K562 (cell line): Measurements from ENCODE around the gene MICOS13. TPM values are rescaled to one million over a fixed set of nuclear protein-coding genes. Genes with fewer than 3 reads are reported as not detected.

Source experiments
- ATAC-seq: fragments of 200-7000 bp; cut with Tn5 transposase; 3 replicates; pipeline ENCODE4 v1.9.1; 2020; ENCODE audit warnings: moderate library complexity
- BruUV-seq: library from RNA; stranded (reverse); fragments of 400-500 nt; replicated peaks from 2 replicates; lab custom pipeline; 2021; lab: Mats Ljungman, UMichigan
- CTCF ChIA-PET: fragments of 300-600 bp; formaldehyde crosslinking; extraction: SDS; loops from one replicate; lab custom pipeline; 2021; ENCODE audit warnings: low intra/inter-chr PET ratio; lab: Yijun Ruan, JAX
- POLR2A ChIA-PET: fragments of 300-600, 350-650 bp; sonication (Branson Sonifier 250); formaldehyde crosslinking; extraction: SDS; loops from one replicate; lab custom pipeline; 2021; ENCODE audit warnings: antibody characterized with exemption, inconsistent platforms; lab: Yijun Ruan, JAX
- DNase-seq, 4 experiments: peaks; one replicate each; pipeline versions ENCODE4 v3.0.0 to v3.0.0-alpha.2; 2011 to 2018; ENCODE audit warnings: low spot score in 3 of 4, mixed read lengths in 3 of 4; ENCODE audit errors: extremely low read depth in 1 of 4
- FAIRE-seq: peaks from 2 replicates; lab custom pipeline; 2011; peaks lifted over from hg19 to GRCh38; lab: Jason Lieb, UNC
- H2AFZ ChIP-seq: 2 replicates; pipeline ENCODE4 v1.6.0; 2011; ENCODE audit warnings: low read depth, low read length, control low read depth, inconsistent platforms
- H3K27ac ChIP-seq: fragments of 200-600 bp; 3 replicates; pipeline ENCODE4 v1.8.0; 2011; ENCODE audit warnings: low read depth, mild to moderate bottlenecking, control low read depth, inconsistent platforms, low read length, moderate library complexity, mixed read lengths; ENCODE audit errors: extremely low read depth
- H3K27me3 ChIP-seq, 2 experiments: fragments of 300-600 bp in 1 of 2; 2 replicates in 1 of 2; 3 replicates in 1 of 2; pipeline versions ENCODE4 v1.6.0 to v1.8.0; 2011; ENCODE audit warnings: inconsistent platforms in 2 of 2, low read length in 2 of 2, mild to moderate bottlenecking in 1 of 2, mixed read lengths in 1 of 2, moderate library complexity in 1 of 2; ENCODE audit not compliant: control insufficient read depth in 2 of 2, insufficient read depth in 2 of 2
- H3K36me3 ChIP-seq: fragments of 300-600 bp; 3 replicates; pipeline ENCODE4 v1.8.0; 2011; ENCODE audit warnings: mild to moderate bottlenecking, low read length, inconsistent platforms; ENCODE audit not compliant: control insufficient read depth, insufficient read depth
- H3K4me1 ChIP-seq, 2 experiments: fragments of 200-600 bp in 1 of 2; replicated peaks in 1 of 2; 2 replicates in 1 of 2; 3 replicates in 1 of 2; pipeline versions ENCODE4 v1.5.1 to v1.8.0; 2011; ENCODE audit warnings: inconsistent platforms in 2 of 2, low read length in 2 of 2, mild to moderate bottlenecking in 1 of 2, mixed read lengths in 1 of 2, moderate library complexity in 1 of 2; ENCODE audit not compliant: control insufficient read depth in 2 of 2, insufficient read depth in 2 of 2
- H3K4me2 ChIP-seq: 2 replicates; pipeline ENCODE4 v1.6.1; 2011; ENCODE audit warnings: low read length, control low read depth, inconsistent platforms, mixed read lengths; ENCODE audit not compliant: insufficient read depth
- H3K4me3 ChIP-seq: fragments of 200-600 bp; sonication (generic), shearing (Covaris generic); 2 replicates; pipeline ENCODE4 v1.5.1; 2016; ENCODE audit warnings: control low read depth, inconsistent platforms
- H3K79me2 ChIP-seq: fragments of 200-600 bp; 3 replicates; pipeline ENCODE4 v1.8.0; 2011; ENCODE audit warnings: low read length, inconsistent platforms; ENCODE audit not compliant: control insufficient read depth, insufficient read depth
- H3K9ac ChIP-seq, 2 experiments: 2 replicates each; pipeline versions ENCODE4 v1.6.0 to v1.6.1; 2011; ENCODE audit warnings: low read depth in 2 of 2, low read length in 2 of 2, control low read depth in 1 of 2, inconsistent platforms in 1 of 2, mild to moderate bottlenecking in 1 of 2, mixed read lengths in 1 of 2; ENCODE audit not compliant: insufficient read depth in 1 of 2
- H3K9me1 ChIP-seq: one replicate; pipeline ENCODE4 v1.6.0; 2011; ENCODE audit warnings: inconsistent platforms, mild to moderate bottlenecking, low read length, moderate library complexity; ENCODE audit not compliant: control insufficient read depth, insufficient read depth
- H3K9me3 ChIP-seq: replicated peaks from 2 replicates; pipeline ENCODE4 v1.5.1; 2011; ENCODE audit warnings: low read depth, low read length, inconsistent platforms; ENCODE audit not compliant: control insufficient read depth, insufficient read depth
- H4K20me1 ChIP-seq: replicated peaks from 2 replicates; pipeline ENCODE4 v1.6.1; 2011; ENCODE audit warnings: low read length, inconsistent platforms, mixed read lengths; ENCODE audit not compliant: control insufficient read depth, insufficient read depth
- ARHGAP35 ChIP-seq: fragments of 450-650 bp; IDR thresholded peaks from 2 replicates; pipeline ENCODE4 v1.6.1; 2018; ENCODE audit not compliant: partially characterized antibody
- ATF7 ChIP-seq: fragments of 450-650 bp; IDR thresholded peaks from 2 replicates; pipeline ENCODE4 v1.7.1; 2014; ENCODE audit warnings: mild to moderate bottlenecking, moderate library complexity
- CBX8 ChIP-seq: fragments of 200-600 bp; sonication (generic); IDR thresholded peaks from 2 replicates; pipeline ENCODE4 v1.6.1; 2012; ENCODE audit warnings: borderline replicate concordance, mixed run types, low read depth, mild to moderate bottlenecking, moderate library complexity, mixed read lengths, low read length, control low read depth, inconsistent platforms; ENCODE audit not compliant: poor library complexity, severe bottlenecking; ENCODE audit errors: extremely low read depth
- CGGBP1 ChIP-seq: fragments of 250-450 bp; sonication (Bioruptor Pico); IDR thresholded peaks from 2 replicates; pipeline ENCODE4 v1.9.0; 2021; ENCODE audit warnings: mild to moderate bottlenecking
- DMBX1 ChIP-seq: fragments of 250-450 bp; sonication (Bioruptor Pico); IDR thresholded peaks from 2 replicates; pipeline ENCODE4 v1.8.0; 2022; ENCODE audit warnings: inconsistent platforms, mild to moderate bottlenecking, moderate library complexity, borderline replicate concordance
- GABPB1 ChIP-seq: sonication (generic); formaldehyde crosslinking; IDR thresholded peaks from 2 replicates; pipeline ENCODE4 v1.8.0; 2022; ENCODE audit warnings: mild to moderate bottlenecking, missing genetic modification reagents
- ILK ChIP-seq: fragments of 450-650 bp; IDR thresholded peaks from 2 replicates; pipeline ENCODE4 v1.6.1; 2016; ENCODE audit warnings: missing genetic modification characterization, low read depth, mild to moderate bottlenecking, missing compliant biosample characterization, moderate library complexity, borderline replicate concordance
- NR2C2 ChIP-seq, 2 experiments: fragments of 200-800 bp in 1 of 2; sonication (Bioruptor generic) in 1 of 2; sonication (generic) in 1 of 2; formaldehyde crosslinking in 1 of 2; IDR thresholded peaks; 2 replicates each; pipeline versions ENCODE4 v1.6.1 to v1.8.0; 2016 to 2022; ENCODE audit warnings: mild to moderate bottlenecking in 1 of 2, missing compliant biosample characterization in 1 of 2, missing genetic modification characterization in 1 of 2, missing genetic modification reagents in 1 of 2
- PATZ1 ChIP-seq: fragments of 250-450 bp; sonication (Bioruptor Pico); IDR thresholded peaks from 2 replicates; pipeline ENCODE4 v1.5.0; 2020; ENCODE audit warnings: mild to moderate bottlenecking, borderline replicate concordance
- RNF219 ChIP-seq: fragments of 250-450 bp; sonication (Bioruptor Pico); IDR thresholded peaks from 2 replicates; pipeline ENCODE4 v1.5.0; 2022; ENCODE audit warnings: mild to moderate bottlenecking
- SAP30 ChIP-seq: fragments of 200-600 bp; sonication (generic); IDR thresholded peaks from 2 replicates; pipeline ENCODE4 v1.6.1; 2012; ENCODE audit warnings: borderline replicate concordance, low read depth, mild to moderate bottlenecking, moderate library complexity, low read length, control low read depth, inconsistent platforms; ENCODE audit not compliant: insufficient read depth, poor library complexity, severe bottlenecking
- STAG1 ChIP-seq: sonication (generic); formaldehyde crosslinking; IDR thresholded peaks from 2 replicates; pipeline ENCODE4 v1.5.0; 2020; ENCODE audit warnings: missing genetic modification reagents, borderline replicate concordance
- STAT5B ChIP-seq: fragments of 250-450 bp; sonication (Bioruptor Pico); IDR thresholded peaks from 2 replicates; pipeline ENCODE4 v1.8.0; 2021; ENCODE audit warnings: mild to moderate bottlenecking, inconsistent platforms
- TCF15 ChIP-seq: fragments of 250-450 bp; sonication (Bioruptor Pico); IDR thresholded peaks from 2 replicates; pipeline ENCODE4 v1.8.0; 2022; ENCODE audit warnings: moderate library complexity, mild to moderate bottlenecking, inconsistent platforms
- YBX1 ChIP-seq: fragments of 450-650 bp; IDR thresholded peaks from 2 replicates; pipeline ENCODE4 v1.7.1; 2016; ENCODE audit warnings: mild to moderate bottlenecking
- WGBS: fragments of 100-300 bp; shearing (Covaris generic); methylation state at CpG from one replicate; pipeline ENCODE4 v1.1.6; 2016; ENCODE audit warnings: low coverage, mixed read lengths; ENCODE audit not compliant: insufficient coverage; ENCODE audit errors: missing lambda C conversion rate; 5-methylcytosine and 5-hydroxymethylcytosine counted together
- in situ Hi-C: fragments of 300-500 bp; cut with MboI; formaldehyde crosslinking; loops from 4 replicates; pipeline ENCODE4 v1.15.0; 2018; ENCODE audit warnings: inconsistent platforms, mixed read lengths
- intact Hi-C: fragments of 100-400 bp; cut with micrococcal nuclease; formaldehyde crosslinking; loops from 2 replicates; pipeline ENCODE4 v1.14.2; 2022
- polyA plus RNA-seq, 8 experiments: library from polyadenylated mRNA; depleted of rRNA in 4 of 8; stranded (reverse) in 5 of 8; unstranded in 3 of 8; fragments of >200 nt; fragmentation: Nextera tagmentation in 2 of 8; fragmentation: Illumina TruSeq in 1 of 8; extraction: Ambion mirVana in 2 of 8; extraction: Trizol in 1 of 8; gene quantifications; 2 replicates each; pipeline versions ENCODE4 v1.2.1 to v1.2.3, GENCODE V29; 2011 to 2014; ENCODE audit warnings: inconsistent platforms in 1 of 8, missing spikeins in 1 of 8
- total RNA-seq, 7 experiments: library from RNA; depleted of rRNA in 6 of 7; stranded (reverse); fragments of >200 nt in 6 of 7; fragmentation: Illumina TruSeq in 2 of 7; extraction: Trizol in 2 of 7; gene quantifications; 2 replicates each; pipeline versions ENCODE4 v1.2.1 to v1.2.3, GENCODE V29; 2011 to 2021; ENCODE audit warnings: low replicate concordance in 1 of 7

MICOS13 gene
- total and polyA plus RNA-seq, 9 of the 15 experiments (the other 6 are each of a cell fraction or from before 2014, with no cell fraction given) = 15.5 to 220 (median 49.4) TPM

- Histone ChIP-seq H3K4me3 (peak overlapping the region; percentile 98), H3K4me2 (peak overlapping the region; percentile 98)
- no peak for TF ChIP-seq ARHGAP35
- TF ChIP-seq NR2C2 (CRISPR knock-in tag; IDR thresholded peaks at IDR 0.05) = no peak
- TF ChIP-seq NR2C2 (tag; IDR thresholded peaks at IDR 0.05) = no peak
- no peak for TF ChIP-seq CGGBP1 (CRISPR knock-in tag)
- TF ChIP-seq TCF15 = 0 out of 2 replicates have a peak, but pooled peaks have one; percentile 42
- 0 out of 2 replicates have a peak, but pooled peaks have one; percentile 30 for TF ChIP-seq GABPB1 (CRISPR knock-in tag)
- TF ChIP-seq YBX1 = no peak
- TF ChIP-seq DMBX1 (CRISPR knock-in tag) = 0 out of 2 replicates have a peak, but pooled peaks have one; percentile 17
- TF ChIP-seq RNF219 (CRISPR knock-in tag) = no peak
- TF ChIP-seq STAT5B (CRISPR knock-in tag) = no peak
- TF ChIP-seq PATZ1 (CRISPR knock-in tag) = no peak
- no peak for TF ChIP-seq CBX8
- no peak for TF ChIP-seq ILK (tag)
- TF ChIP-seq SAP30 = no peak
- no peak for TF ChIP-seq STAG1 (CRISPR knock-in tag)
- TF ChIP-seq ATF7 = no peak
Observed at GRCh38 chr19:5717215-5717935, 37.1 kb upstream of the MICOS13 start.

More at GRCh38 chr19:5717215-5717935, 37.1 kb upstream of the MICOS13 start:
- FAIRE-seq = no peak
- ChIA-PET POLR2A (interaction anchor here (0.6 to 3.3 kb wide), 11 partner anchors 9 to 1660 kb away, joined by 3 to 31 read pairs (median 6); partner anchors contain the start of genes NDUFA11, RPL36 and VMAC), CTCF (no interaction called here)
- intact Hi-C loops = no loop called here
- in situ Hi-C loops = no loop called here
- Histone ChIP-seq H3K27me3 (no peaks in the 10 kb centered on the region), H3K27ac (peak overlapping the region; percentile 99), H3K36me3 (peaks cover 54% of the 10 kb centered on the region), H3K9me1 (no peaks in the 10 kb centered on the region), H3K79me2 (peaks cover 69% of the 10 kb centered on the region), H3K9ac (peak overlapping the region; percentile 98 to 99), H3K9me3 (no peaks in the 10 kb centered on the region), H4K20me1 (peaks cover 12% of the 10 kb centered on the region; the same call in 1 of the 2 replicates), H2AFZ (no peak overlapping the region), H3K4me1 (peaks cover 13 to 28% of the 10 kb centered on the region in 2 experiments; a peak in 4 of 5 replicates)
- BruUV-seq = no TSS peak
- 55% methylated on average over 8 of the region's 8 CpGs for WGBS
- DNase-seq = no peak
- ATAC-seq = no peak
